Body of pancreas (tissue), 4 donors: Measurements from ENCODE around the gene ZNF343.

Experiments
- CTCF ChIP-seq, 7 experiments: fragments of 450-650 bp in 4 of 7; fragments of 200-600 bp in 3 of 7; sonication (generic) in 3 of 7; IDR thresholded peaks; one replicate each; pipeline ENCODE4 v1.5.1; 2016 to 2019; ENCODE audit warnings: antibody characterized with exemption in 7 of 7
- POLR2A ChIP-seq, 3 donors: fragments of 450-650 bp; IDR thresholded peaks; one replicate each; pipeline ENCODE4 v1.6.1; 2016; ENCODE audit warnings: antibody characterized with exemption in 3 of 3, mild to moderate bottlenecking in 2 of 3

GRCh38 chr20:2469991-2470422, 38.7 kb downstream of the ZNF343 start:
- TF ChIP-seq POLR2A (IDR thresholded peaks at IDR 0.05) (no peak), CTCF (IDR thresholded peaks at IDR 0.05) (no peak)
